Measurements from ENCODE around the gene HASPIN. TPM values are rescaled to one million over a fixed set of nuclear protein-coding genes. Genes with fewer than 3 reads are reported as not detected.

The HASPIN gene
- total and polyA plus RNA-seq, 2 of the 13 experiments (the other 11 are each of a cell fraction or from before 2014, with no cell fraction given) = 2.7 to 8.1 TPM

DNA sequence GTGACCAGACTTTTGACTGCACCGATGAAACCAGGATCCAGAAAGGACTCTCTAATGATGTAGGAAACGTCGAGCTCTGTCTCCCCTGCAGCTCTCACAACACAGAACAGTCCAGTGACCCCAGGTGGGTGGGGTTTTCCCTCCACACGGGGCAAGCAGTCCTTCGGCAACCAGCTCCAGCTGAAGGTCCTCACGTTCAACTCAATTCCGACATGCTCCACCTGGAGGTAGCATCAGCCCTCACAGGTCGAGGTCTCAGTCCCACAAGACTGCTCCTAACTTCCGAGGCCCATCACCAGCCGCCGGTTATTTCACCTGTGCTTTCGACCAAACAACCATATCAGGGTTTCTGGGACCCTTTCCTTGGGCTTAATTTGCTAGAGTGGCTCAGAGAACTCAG, 49.1 kb downstream of the HASPIN start (continued):
- TF ChIP-seq ZNF460 (CRISPR knock-in tag; IDR thresholded peaks at IDR 0.05; ENCODE audit: borderline replicate concordance) = peak; percentile 6; the same call in 1 of the 2 replicates
- TF ChIP-seq, protein P1, sequence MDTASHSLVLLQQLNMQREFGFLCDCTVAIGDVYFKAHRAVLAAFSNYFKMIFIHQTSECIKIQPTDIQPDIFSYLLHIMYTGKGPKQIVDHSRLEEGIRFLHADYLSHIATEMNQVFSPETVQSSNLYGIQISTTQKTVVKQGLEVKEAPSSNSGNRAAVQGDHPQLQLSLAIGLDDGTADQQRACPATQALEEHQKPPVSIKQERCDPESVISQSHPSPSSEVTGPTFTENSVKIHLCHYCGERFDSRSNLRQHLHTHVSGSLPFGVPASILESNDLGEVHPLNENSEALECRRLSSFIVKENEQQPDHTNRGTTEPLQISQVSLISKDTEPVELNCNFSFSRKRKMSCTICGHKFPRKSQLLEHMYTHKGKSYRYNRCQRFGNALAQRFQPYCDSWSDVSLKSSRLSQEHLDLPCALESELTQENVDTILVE (CRISPR knock-in tag; IDR thresholded peaks at IDR 0.05) = peak; percentile 41; the same call in 1 of the 2 replicates
- TF ChIP-seq, protein P2, sequence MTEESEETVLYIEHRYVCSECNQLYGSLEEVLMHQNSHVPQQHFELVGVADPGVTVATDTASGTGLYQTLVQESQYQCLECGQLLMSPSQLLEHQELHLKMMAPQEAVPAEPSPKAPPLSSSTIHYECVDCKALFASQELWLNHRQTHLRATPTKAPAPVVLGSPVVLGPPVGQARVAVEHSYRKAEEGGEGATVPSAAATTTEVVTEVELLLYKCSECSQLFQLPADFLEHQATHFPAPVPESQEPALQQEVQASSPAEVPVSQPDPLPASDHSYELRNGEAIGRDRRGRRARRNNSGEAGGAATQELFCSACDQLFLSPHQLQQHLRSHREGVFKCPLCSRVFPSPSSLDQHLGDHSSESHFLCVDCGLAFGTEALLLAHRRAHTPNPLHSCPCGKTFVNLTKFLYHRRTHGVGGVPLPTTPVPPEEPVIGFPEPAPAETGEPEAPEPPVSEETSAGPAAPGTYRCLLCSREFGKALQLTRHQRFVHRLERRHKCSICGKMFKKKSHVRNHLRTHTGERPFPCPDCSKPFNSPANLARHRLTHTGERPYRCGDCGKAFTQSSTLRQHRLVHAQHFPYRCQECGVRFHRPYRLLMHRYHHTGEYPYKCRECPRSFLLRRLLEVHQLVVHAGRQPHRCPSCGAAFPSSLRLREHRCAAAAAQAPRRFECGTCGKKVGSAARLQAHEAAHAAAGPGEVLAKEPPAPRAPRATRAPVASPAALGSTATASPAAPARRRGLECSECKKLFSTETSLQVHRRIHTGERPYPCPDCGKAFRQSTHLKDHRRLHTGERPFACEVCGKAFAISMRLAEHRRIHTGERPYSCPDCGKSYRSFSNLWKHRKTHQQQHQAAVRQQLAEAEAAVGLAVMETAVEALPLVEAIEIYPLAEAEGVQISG (CRISPR knock-in tag; IDR thresholded peaks at IDR 0.05) = 0 out of 2 replicates have a peak, but pooled peaks have one; percentile 32
- TF ChIP-seq HOXD1 (CRISPR knock-in tag; IDR thresholded peaks at IDR 0.05) = no peak
- no peak for TF ChIP-seq ZNF430 (CRISPR knock-in tag; IDR thresholded peaks at IDR 0.05)
- no peak for TF ChIP-seq CCDC6 (CRISPR knock-in tag; IDR thresholded peaks at IDR 0.05)
- TF ChIP-seq, protein P3, sequence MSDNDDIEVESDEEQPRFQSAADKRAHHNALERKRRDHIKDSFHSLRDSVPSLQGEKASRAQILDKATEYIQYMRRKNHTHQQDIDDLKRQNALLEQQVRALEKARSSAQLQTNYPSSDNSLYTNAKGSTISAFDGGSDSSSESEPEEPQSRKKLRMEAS (IDR thresholded peaks at IDR 0.05) = peak; percentile 49; the same call in 1 of the 2 replicates
- peak; percentile 56 for TF ChIP-seq BHLHE40 (IDR thresholded peaks at IDR 0.05; ENCODE audit: low read length)
- TF ChIP-seq ZNF121 (CRISPR knock-in tag; IDR thresholded peaks at IDR 0.05) = 0 out of 2 replicates have a peak, but pooled peaks have one; percentile 21
- no peak for TF ChIP-seq ZNF446 (CRISPR knock-in tag; IDR thresholded peaks at IDR 0.05)
- TF ChIP-seq SMC3 (IDR thresholded peaks at IDR 0.05; ENCODE audit: low read length) = peak; percentile 79
- TF ChIP-seq ATM (IDR thresholded peaks at IDR 0.05; ENCODE audit: borderline replicate concordance) = no peak
- TF ChIP-seq, protein P4, sequence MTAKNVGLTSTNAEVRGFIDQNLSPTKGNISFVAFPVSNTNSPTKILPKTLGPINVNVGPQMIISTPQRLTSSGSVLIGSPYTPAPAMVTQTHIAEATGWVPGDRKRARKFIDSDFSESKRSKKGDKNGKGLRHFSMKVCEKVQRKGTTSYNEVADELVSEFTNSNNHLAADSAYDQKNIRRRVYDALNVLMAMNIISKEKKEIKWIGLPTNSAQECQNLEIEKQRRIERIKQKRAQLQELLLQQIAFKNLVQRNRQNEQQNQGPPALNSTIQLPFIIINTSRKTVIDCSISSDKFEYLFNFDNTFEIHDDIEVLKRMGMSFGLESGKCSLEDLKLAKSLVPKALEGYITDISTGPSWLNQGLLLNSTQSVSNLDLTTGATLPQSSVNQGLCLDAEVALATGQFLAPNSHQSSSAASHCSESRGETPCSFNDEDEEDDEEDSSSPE (CRISPR knock-in tag; IDR thresholded peaks at IDR 0.05) = 0 out of 2 replicates have a peak, but pooled peaks have one; percentile 22
- TF ChIP-seq IRF2 (CRISPR knock-in tag; IDR thresholded peaks at IDR 0.05) = 0 out of 2 replicates have a peak, but pooled peaks have one; percentile 31
- TF ChIP-seq ZNF563 (CRISPR knock-in tag; IDR thresholded peaks at IDR 0.05) = 0 out of 2 replicates have a peak, but pooled peaks have one; percentile 45
- TF ChIP-seq MTF1 (CRISPR knock-in tag; IDR thresholded peaks at IDR 0.05) = no peak
- TF ChIP-seq STAG1 (CRISPR knock-in tag; IDR thresholded peaks at IDR 0.05) = peak; percentile 48

All from HepG2 (cell line).